Measurements from ENCODE around the gene MIOS.

MIOS gene

GRCh38 chr7:7584653-7585052 lies 18.0 kb downstream of the MIOS start:
- DNase-seq = no peak

GRCh38 chr7:7585241-7585928 lies 18.7 kb downstream of the MIOS start:
- no peak for DNase-seq

- peak; percentile 20 for DNase-seq
Measured at GRCh38 chr7:7595451-7595850, 28.8 kb downstream of the MIOS start.

GRCh38 chr7:7596176-7596575 lies 29.5 kb downstream of the MIOS start:
- DNase-seq = no peak

- DNase-seq = no peak
Measured at GRCh38 chr7:7607010-7607409, 40.3 kb downstream of the MIOS start.

- DNase-seq = no peak
Measured at GRCh38 chr7:7609330-7609729, 42.6 kb downstream of the MIOS start.

- no peak for DNase-seq
Measured at GRCh38 chr7:7612519-7612918, 45.8 kb downstream of the MIOS start.

GRCh38 chr7:7613210-7613609 lies 46.5 kb downstream of the MIOS start:
- DNase-seq = no peak

- DNase-seq = no peak
Measured at GRCh38 chr7:7614018-7614741, 47.5 kb downstream of the MIOS start.

GRCh38 chr7:7617550-7617949 lies 50.9 kb downstream of the MIOS start:
- no peak for DNase-seq

- DNase-seq = no peak
Measured at GRCh38 chr7:7618410-7618809, 51.7 kb downstream of the MIOS start.

GRCh38 chr7:7620236-7620635 lies 53.6 kb downstream of the MIOS start:
- DNase-seq = no peak

GRCh38 chr7:7620644-7621210 lies 54.0 kb downstream of the MIOS start:
- DNase-seq = no peak

GRCh38 chr7:7628476-7628875 lies 61.8 kb downstream of the MIOS start:
- no peak for DNase-seq

- DNase-seq = no peak
Measured at GRCh38 chr7:7630626-7631329, 64.1 kb downstream of the MIOS start.

- no peak for DNase-seq
Measured at GRCh38 chr7:7639421-7639820, 72.7 kb downstream of the MIOS start.

- no peak for DNase-seq
Measured at GRCh38 chr7:7639847-7640220, 73.2 kb downstream of the MIOS start.

GRCh38 chr7:7640221-7641128 lies 73.8 kb downstream of the MIOS start, which contains the start of gene UMAD1:
Gene UMAD1, plus strand, starts transcription at chr7:7640752. Its CDS starts 32,620 bp downstream, at chr7:7673372.
- DNase-seq = peak; percentile 100

- DNase-seq = no peak
Measured at GRCh38 chr7:7641129-7641663, 74.5 kb downstream of the MIOS start.

- DNase-seq = no peak
Measured at GRCh38 chr7:7642081-7642480, 75.4 kb downstream of the MIOS start.

- no peak for DNase-seq
Measured at GRCh38 chr7:7647495-7648036, 80.9 kb downstream of the MIOS start.

GRCh38 chr7:7650682-7651206 lies 84.1 kb downstream of the MIOS start:
- no peak for DNase-seq
